H1 (cell line): ENCODE data around the gene C5orf22. TPM values are rescaled to one million over a fixed set of nuclear protein-coding genes. Genes with fewer than 3 reads are reported as not detected.

ENCODE experiments used
- CTCF ChIA-PET: fragments of 300-600 bp; sonication (Branson Sonifier 250); formaldehyde crosslinking; loops from one replicate; lab custom pipeline; 2021; ENCODE audit not compliant: partially characterized antibody; lab: Charles Lee
- POLR2A ChIA-PET: fragments of 300-600 bp; sonication (Branson Sonifier 250); formaldehyde crosslinking; loops from one replicate; lab custom pipeline; 2021; ENCODE audit warnings: inconsistent platforms; ENCODE audit not compliant: partially characterized antibody; lab: Charles Lee
- DNase-seq, 2 experiments: peaks; one replicate each; pipeline versions ENCODE4 v3.0.0 to v3.0.0-alpha.2; 2010 to 2022; ENCODE audit warnings: low spot score in 2 of 2, low read depth in 1 of 2, mixed read lengths in 1 of 2
- FAIRE-seq: peaks from 2 replicates; lab custom pipeline; 2011; peaks lifted over from hg19 to GRCh38; lab: Jason Lieb, UNC
- H2AFZ ChIP-seq: 2 replicates; pipeline ENCODE4 v1.8.1; 2012; ENCODE audit warnings: low read length, inconsistent platforms
- H2AK5ac ChIP-seq: 2 replicates; pipeline ENCODE4 v1.6.1; 2013; ENCODE audit warnings: low read depth, low read length
- H2BK120ac ChIP-seq: replicated peaks from 2 replicates; pipeline ENCODE3; 2013; ENCODE audit warnings: low read depth, low read length, inconsistent platforms
- H2BK12ac ChIP-seq: 2 replicates; pipeline ENCODE4 v1.6.1; 2013; ENCODE audit warnings: low read depth, low read length
- H2BK15ac ChIP-seq: 2 replicates; pipeline ENCODE4 v1.6.1; 2013; ENCODE audit warnings: low read length
- H2BK20ac ChIP-seq: 2 replicates; pipeline ENCODE4 v1.6.1; 2013; ENCODE audit warnings: low read length
- H2BK5ac ChIP-seq: 2 replicates; pipeline ENCODE4 v1.6.1; 2013; ENCODE audit warnings: low read depth, low read length
- H3K14ac ChIP-seq: 2 replicates; pipeline ENCODE4 v1.6.1; 2013; ENCODE audit warnings: inconsistent platforms; ENCODE audit not compliant: insufficient read length
- H3K18ac ChIP-seq: 2 replicates; pipeline ENCODE4 v1.6.1; 2013; ENCODE audit warnings: low read length; ENCODE audit errors: extremely low read depth
- H3K23ac ChIP-seq: 2 replicates; pipeline ENCODE4 v1.6.1; 2013; ENCODE audit warnings: inconsistent platforms; ENCODE audit not compliant: insufficient read length
- H3K23me2 ChIP-seq: 2 replicates; pipeline ENCODE4 v1.6.1; 2013; ENCODE audit warnings: low read depth, low read length
- H3K27ac ChIP-seq: 2 replicates; pipeline ENCODE4 v1.6.1; 2011; ENCODE audit warnings: low read depth, low read length, inconsistent platforms
- H3K27me3 ChIP-seq, 4 experiments: replicated peaks in 1 of 4; 1 replicate in 1 of 4; 2 replicates in 3 of 4; pipeline versions ENCODE4 v1.6.1 to v1.8.1; 2011 to 2013; ENCODE audit warnings: low read length in 3 of 4, mild to moderate bottlenecking in 3 of 4, inconsistent platforms in 2 of 4, mixed read lengths in 2 of 4, moderate library complexity in 1 of 4; ENCODE audit not compliant: control insufficient read depth in 3 of 4, insufficient read depth in 3 of 4; ENCODE audit errors: extremely low read depth in 1 of 4
- H3K36me3 ChIP-seq, 4 experiments: 2 replicates each; pipeline versions ENCODE4 v1.6.1 to v1.8.1; 2011 to 2013; ENCODE audit warnings: mild to moderate bottlenecking in 4 of 4, low read length in 3 of 4, moderate library complexity in 2 of 4, control low read depth in 1 of 4, inconsistent platforms in 1 of 4; ENCODE audit not compliant: insufficient read depth in 4 of 4, control insufficient read depth in 2 of 4
- H3K4ac ChIP-seq: replicated peaks from 2 replicates; pipeline ENCODE3; 2013; ENCODE audit warnings: low read length, low read depth, mixed read lengths, inconsistent platforms; ENCODE audit not compliant: insufficient read length
- H3K4me1 ChIP-seq, 4 experiments: replicated peaks in 1 of 4; 1 replicate in 1 of 4; 2 replicates in 3 of 4; pipeline versions ENCODE4 v1.6.1 to v1.8.1; 2011 to 2013; ENCODE audit warnings: low read length in 3 of 4, inconsistent platforms in 2 of 4, mixed read lengths in 1 of 4; ENCODE audit not compliant: insufficient read depth in 4 of 4, control insufficient read depth in 3 of 4
- H3K4me2 ChIP-seq, 2 experiments: 2 replicates each; pipeline versions ENCODE4 v1.6.1 to v1.8.1; 2011 to 2013; ENCODE audit warnings: low read depth in 2 of 2, low read length in 2 of 2, control low read depth in 1 of 2, inconsistent platforms in 1 of 2, mild to moderate bottlenecking in 1 of 2; ENCODE audit not compliant: insufficient read depth in 1 of 2
- H3K4me3 ChIP-seq, 4 experiments: fragments of 200-600, 300-600 bp in 1 of 4; sonication (generic), shearing (Covaris generic), sonication (Bioruptor Twin) in 1 of 4; 2 replicates each; pipeline versions ENCODE4 v1.5.1 to v1.8.1; 2011 to 2016; ENCODE audit warnings: low read length in 4 of 4, low read depth in 3 of 4, control low read depth in 2 of 4, inconsistent platforms in 2 of 4, mild to moderate bottlenecking in 2 of 4, mixed read lengths in 1 of 4, moderate library complexity in 1 of 4; ENCODE audit not compliant: insufficient read depth in 2 of 4; ENCODE audit errors: extremely low read depth in 1 of 4
- H3K56ac ChIP-seq: replicated peaks from 2 replicates; pipeline ENCODE3; 2013; ENCODE audit warnings: low read depth, mild to moderate bottlenecking, mixed read lengths, low read length, inconsistent platforms; ENCODE audit not compliant: insufficient read length
- H3K79me1 ChIP-seq: 2 replicates; pipeline ENCODE4 v1.6.1; 2013; ENCODE audit warnings: low read depth, low read length, control low read depth
- H3K79me2 ChIP-seq, 2 experiments: 2 replicates each; pipeline versions ENCODE4 v1.6.1 to v1.8.1; 2012 to 2013; ENCODE audit warnings: low read length in 2 of 2, mild to moderate bottlenecking in 2 of 2, inconsistent platforms in 1 of 2; ENCODE audit not compliant: insufficient read depth in 2 of 2, control insufficient read depth in 1 of 2
- H3K9ac ChIP-seq, 4 experiments: replicated peaks in 1 of 4; 1 replicate in 1 of 4; 2 replicates in 3 of 4; pipeline versions ENCODE4 v1.6.1 to v1.8.1; 2011 to 2013; ENCODE audit warnings: low read depth in 3 of 4, low read length in 3 of 4, control low read depth in 2 of 4, mild to moderate bottlenecking in 2 of 4, moderate library complexity in 2 of 4, inconsistent platforms in 1 of 4; ENCODE audit errors: extremely low read depth in 1 of 4
- H3K9me3 ChIP-seq, 2 experiments: 2 replicates each; pipeline versions ENCODE4 v1.6.1 to v1.8.1; 2012 to 2013; ENCODE audit warnings: mild to moderate bottlenecking in 2 of 2, moderate library complexity in 2 of 2, control low read depth in 1 of 2, inconsistent platforms in 1 of 2, low read depth in 1 of 2, low read length in 1 of 2, mixed read lengths in 1 of 2; ENCODE audit not compliant: insufficient read depth in 2 of 2
- H4K20me1 ChIP-seq, 2 experiments: replicated peaks in 1 of 2; 2 replicates each; pipeline versions ENCODE3 to v1.8.1; 2011 to 2013; ENCODE audit warnings: inconsistent platforms in 2 of 2, low read length in 2 of 2, mild to moderate bottlenecking in 1 of 2; ENCODE audit not compliant: insufficient read depth in 2 of 2, control insufficient read depth in 1 of 2
- H4K5ac ChIP-seq: 2 replicates; pipeline ENCODE4 v1.6.1; 2013; ENCODE audit warnings: low read length, low read depth, mixed read lengths, inconsistent platforms; ENCODE audit not compliant: insufficient read length
- H4K8ac ChIP-seq: 2 replicates; pipeline ENCODE4 v1.8.0; 2013; ENCODE audit warnings: mild to moderate bottlenecking, moderate library complexity, low read length, inconsistent platforms; ENCODE audit not compliant: insufficient read depth; ENCODE audit errors: extremely low read depth
- H4K91ac ChIP-seq: replicated peaks from 2 replicates; pipeline ENCODE3; 2013; ENCODE audit warnings: low read length, mixed read lengths, inconsistent platforms; ENCODE audit not compliant: insufficient read length
- ASH2L ChIP-seq: fragments of 200-600, 300-600 bp; sonication (generic); IDR thresholded peaks from one replicate; pipeline ENCODE4 v1.7.1; 2017; ENCODE audit warnings: low read length
- BACH1 ChIP-seq: IDR thresholded peaks from 2 replicates; pipeline ENCODE4 v1.6.1; 2012; ENCODE audit warnings: low read length, improper control_type of control experiment
- BCL11A ChIP-seq, 2 experiments: IDR thresholded peaks; one replicate each; pipeline ENCODE4 v1.6.1; 2011; ENCODE audit warnings: low read depth in 2 of 2, low read length in 2 of 2, mild to moderate bottlenecking in 2 of 2
- BRCA1 ChIP-seq: IDR thresholded peaks from 2 replicates; pipeline ENCODE4 v1.6.1; 2012; ENCODE audit warnings: low read depth, low read length, improper control_type of control experiment
- CBX5 ChIP-seq: fragments of 300-800, 300-1000 bp; sonication (generic); IDR thresholded peaks from 2 replicates; pipeline ENCODE4 v1.7.1; 2016; ENCODE audit warnings: antibody characterized with exemption, low read length, low read depth
- CEBPB ChIP-seq: IDR thresholded peaks from 2 replicates; pipeline ENCODE4 v1.6.1; 2012; ENCODE audit warnings: low read depth, low read length
- CHD2 ChIP-seq: IDR thresholded peaks from 2 replicates; pipeline ENCODE4 v1.6.1; 2012; ENCODE audit warnings: low read length, improper control_type of control experiment
- CREB1 ChIP-seq: IDR thresholded peaks from 2 replicates; pipeline ENCODE4 v1.6.1; 2012; ENCODE audit warnings: inconsistent platforms
- EP300 ChIP-seq, 2 experiments: IDR thresholded peaks; 1 replicate in 1 of 2; 2 replicates in 1 of 2; pipeline ENCODE4 v1.6.1; 2011 to 2012; ENCODE audit warnings: low read depth in 2 of 2, low read length in 2 of 2, mild to moderate bottlenecking in 2 of 2, borderline replicate concordance in 1 of 2, inconsistent platforms in 1 of 2, moderate library complexity in 1 of 2
- KDM4A ChIP-seq: IDR thresholded peaks from one replicate; pipeline ENCODE4 v1.7.1; 2012; ENCODE audit warnings: low read depth, mild to moderate bottlenecking, moderate library complexity, low read length, inconsistent platforms; ENCODE audit not compliant: severe bottlenecking
- POLR2A ChIP-seq, 2 experiments: IDR thresholded peaks; 1 replicate in 1 of 2; 2 replicates in 1 of 2; pipeline ENCODE4 v1.6.1; 2011; ENCODE audit warnings: low read depth in 2 of 2, low read length in 2 of 2, mild to moderate bottlenecking in 2 of 2; ENCODE audit errors: control extremely low read depth in 1 of 2
- SUZ12 ChIP-seq: fragments of 200-600 bp; sonication (generic); IDR thresholded peaks from 2 replicates; pipeline ENCODE4 v1.6.1; 2012; ENCODE audit warnings: mild to moderate bottlenecking, inconsistent platforms, low read length, moderate library complexity, mixed read lengths
- TBP ChIP-seq: IDR thresholded peaks from 2 replicates; pipeline ENCODE4 v1.6.1; 2011; ENCODE audit warnings: low read depth, low read length, improper control_type of control experiment
- WGBS, 2 experiments: shearing (Covaris generic) in 1 of 2; methylation state at CpG; one replicate each; pipeline versions ENCODE4 v1.1.6 to v1.1.7; 2013 to 2015; ENCODE audit warnings: low lambda C conversion rate in 2 of 2, mixed read lengths in 2 of 2, inconsistent platforms in 1 of 2, low coverage in 1 of 2, missing lambda C conversion rate in 1 of 2; ENCODE audit not compliant: insufficient replicate concordance in 2 of 2, insufficient coverage in 1 of 2, insufficient read length in 1 of 2; ENCODE audit errors: extremely low coverage in 1 of 2, missing lambda C conversion rate in 1 of 2; 5-methylcytosine and 5-hydroxymethylcytosine counted together
- polyA plus RNA-seq, 7 experiments: library from polyadenylated mRNA; depleted of rRNA in 3 of 7; stranded (reverse) in 5 of 7; unstranded in 2 of 7; fragments of >200 nt in 5 of 7; fragments of 200-250 nt in 2 of 7; gene quantifications; 1 replicate in 5 of 7; 2 replicates in 1 of 7; 4 replicates in 1 of 7; pipeline versions ENCODE4 v1.2.1 to v1.2.3, GENCODE V29; 2011 to 2013; ENCODE audit warnings: missing spikeins in 2 of 7, mixed read lengths in 2 of 7
- total RNA-seq: library from RNA; stranded (reverse); fragmentation: NEBNext Ultra II Directional; extraction: Animal tissue kit (Norgen Biotek cat#: 25700); gene quantifications from 2 replicates; pipeline ENCODE4 v1.2.1, GENCODE V29; 2021

Gene C5orf22
- total and polyA plus RNA-seq, 2 of the 8 experiments (the other 6 are each of a cell fraction or from before 2014, with no cell fraction given), result 19.6 to 36.2 TPM

GRCh38 chr5:31559942-31560341 lies 27.8 kb downstream of the C5orf22 start:
- Histone ChIP-seq H3K14ac (no peak overlapping the region), H3K27me3 (no peaks in the 10 kb centered on the region), H2AK5ac (no peak overlapping the region), H3K27ac (no peak overlapping the region), H2BK12ac (no peak overlapping the region), H3K4me1 (no peaks in the 10 kb centered on the region), H3K79me1 (no peaks in the 10 kb centered on the region), H4K5ac (no peak overlapping the region), H4K91ac (no peak overlapping the region), H2AFZ (no peak overlapping the region), H3K4me3 (no peak overlapping the region), H3K18ac (no peak overlapping the region), H3K9ac (no peak overlapping the region), H2BK20ac (no peak overlapping the region), H3K79me2 (no peaks in the 10 kb centered on the region), H4K8ac (no peak overlapping the region), H3K4me2 (no peak overlapping the region), H4K20me1 (no peaks in the 10 kb centered on the region), H3K23me2 (no peaks in the 10 kb centered on the region), H2BK15ac (no peak overlapping the region), H2BK5ac (no peak overlapping the region), H3K4ac (no peak overlapping the region), H3K23ac (no peak overlapping the region), H2BK120ac (no peak overlapping the region), H3K9me3 (no peaks in the 10 kb centered on the region), H3K36me3 (peaks cover 0 to 2% (median 0%) of the 10 kb centered on the region in 4 experiments; a peak in 2 of 8 replicates), H3K56ac (no peak overlapping the region)
- TF ChIP-seq BCL11A (IDR thresholded peaks at IDR 0.05; ENCODE audit: low read depth in 2 of 2, low read length in 2 of 2) (no peak), BACH1 (no peak), POLR2A (IDR thresholded peaks at IDR 0.05; ENCODE audit: control extremely low read depth in 1 of 2, low read depth in 2 of 2, low read length in 2 of 2) (no peak), ASH2L (no peak), CHD2 (no peak), TBP (no peak), CREB1 (no peak), BRCA1 (no peak), SUZ12 (no peak), EP300 (IDR thresholded peaks at IDR 0.05; ENCODE audit: borderline replicate concordance in 1 of 2, low read depth in 2 of 2, low read length in 2 of 2) (no peak), KDM4A (no peak), CEBPB (no peak), CBX5 (no peak)
- ChIA-PET POLR2A (no interaction called here), CTCF (interaction anchor here (0.8 kb wide), 1 partner anchor 8 kb away, joined by 3 read pairs; no protein-coding TSS in a partner anchor)
- FAIRE-seq (no peak), DNase-seq (no peak)
- WGBS, 2 experiments, result 94% methylated on average over 3 of the region's 3 CpGs; no CpG with 5 or more reads in 1 of the 2 experiments
